NCI-H128 (cell line): ENCODE measurements around the gene NLN.
"Not testable (repeated sequence)": the region's sequence is repeated elsewhere in the genome, so short reads cannot be mapped to it uniquely, and the experiment has no call there.

Experiments
- DNase-seq: peaks from one replicate; lab custom pipeline; 2025; ENCODE audit not compliant: unreplicated experiment; lab: John Stamatoyannopoulos, UW

NLN gene

GRCh38 chr5:65721720-65722574 is at the start of gene NLN, which contains the start of gene SGTB:
NLN (plus strand) TSS chr5:65722205; CDS start chr5:65722374, 169 bp downstream.
SGTB (minus strand) TSS chr5:65722109; CDS start chr5:65720807, 1,302 bp downstream.
- DNase-seq: peak; percentile 50

GRCh38 chr5:65672796-65673195 is 49.2 kb upstream of the NLN start:
- no peak for DNase-seq

GRCh38 chr5:65674749-65675148 is 47.3 kb upstream of the NLN start:
- no peak for DNase-seq

DNA sequence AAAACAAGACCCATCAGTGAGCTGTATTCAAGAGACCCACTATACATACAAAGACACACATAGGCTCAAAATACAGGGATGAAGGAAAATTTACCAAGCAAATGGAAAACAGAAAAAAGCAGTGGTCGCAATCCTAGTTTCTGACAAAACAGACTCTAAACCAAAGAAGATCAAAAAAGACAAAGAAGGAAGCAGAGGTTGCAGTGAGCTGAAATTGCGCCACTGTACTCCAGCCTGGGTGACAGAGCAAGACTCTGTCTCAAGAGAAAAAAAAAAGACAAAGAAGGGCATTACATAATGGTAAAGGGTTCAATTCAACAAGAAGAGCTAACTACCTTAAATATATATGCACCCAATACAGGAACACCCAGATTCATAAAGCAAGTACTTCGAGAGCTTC is 45.9 kb upstream of the NLN start:
- not testable (repeated sequence) for DNase-seq

GRCh38 chr5:65682148-65682547 is 39.9 kb upstream of the NLN start:
- DNase-seq: no peak

DNA sequence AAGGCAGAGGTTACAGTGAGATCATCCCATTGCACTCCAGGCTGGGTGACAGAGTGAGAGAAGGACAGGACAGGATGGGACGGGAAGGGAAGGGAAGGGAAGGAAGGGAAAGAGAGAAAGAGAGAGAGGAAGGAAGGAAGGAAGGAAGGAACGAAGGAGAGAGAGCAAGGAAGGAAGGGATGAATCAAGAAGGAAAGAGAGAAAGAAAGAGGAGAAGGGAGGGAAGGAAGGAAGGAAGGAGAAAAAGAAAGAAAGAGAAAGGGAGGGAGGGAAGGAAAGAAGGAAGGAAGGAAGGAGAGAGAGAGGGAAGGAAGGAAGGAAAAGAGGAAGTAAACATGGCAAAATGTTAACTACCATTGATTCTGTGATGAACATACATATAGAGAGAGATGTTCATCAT is 28.9 kb upstream of the NLN start:
- no peak for DNase-seq

GRCh38 chr5:65695162-65695755 is 26.7 kb upstream of the NLN start:
- DNase-seq: no peak

DNA sequence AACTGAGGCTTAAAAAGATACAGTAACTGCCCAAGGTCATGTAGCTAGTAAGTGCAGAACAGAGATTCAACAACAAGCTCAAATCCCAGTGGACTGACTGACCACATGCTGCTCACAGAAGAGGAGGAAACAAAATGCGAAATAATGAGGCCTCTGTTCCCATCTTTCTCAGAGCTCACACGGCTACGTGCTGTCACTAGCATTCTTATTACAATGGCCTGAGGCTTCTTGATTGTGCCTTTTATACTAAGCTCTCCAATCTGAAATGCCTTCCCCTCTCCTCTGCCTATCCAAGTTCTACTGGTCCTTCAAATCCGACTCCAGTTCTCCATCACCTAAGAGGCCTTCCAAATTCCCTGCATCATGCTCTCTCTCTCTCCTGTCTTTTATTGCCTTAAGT is 26.1 kb upstream of the NLN start:
- no peak for DNase-seq

- DNase-seq: no peak
Measured at GRCh38 chr5:65696892-65697291, 25.1 kb upstream of the NLN start.

DNA sequence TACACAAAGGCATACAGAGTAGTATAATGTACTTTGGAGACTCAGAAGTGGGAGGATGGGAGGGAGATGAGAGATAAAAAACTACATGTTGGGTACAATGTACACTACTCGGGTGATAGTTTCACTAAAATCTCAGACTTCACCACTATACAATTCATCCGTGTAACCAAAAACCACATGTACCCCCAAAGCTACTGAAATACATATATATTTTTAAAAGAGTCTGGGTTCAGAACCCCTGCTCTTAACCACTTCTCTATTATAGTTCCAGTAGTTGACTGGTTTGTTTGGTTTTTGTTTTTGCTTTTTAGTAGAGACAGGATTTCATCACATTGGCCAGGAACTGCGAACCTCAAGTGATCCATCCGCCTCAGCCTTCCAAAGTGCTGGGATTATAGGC is 22.7 kb upstream of the NLN start:
- DNase-seq: no peak

- DNase-seq: no peak
Measured at GRCh38 chr5:65702036-65702435, 20.0 kb upstream of the NLN start.

- DNase-seq: no peak
Measured at GRCh38 chr5:65704621-65705239, 17.3 kb upstream of the NLN start.

GRCh38 chr5:65707663-65708062 is 14.3 kb upstream of the NLN start:
- DNase-seq: no peak

DNA sequence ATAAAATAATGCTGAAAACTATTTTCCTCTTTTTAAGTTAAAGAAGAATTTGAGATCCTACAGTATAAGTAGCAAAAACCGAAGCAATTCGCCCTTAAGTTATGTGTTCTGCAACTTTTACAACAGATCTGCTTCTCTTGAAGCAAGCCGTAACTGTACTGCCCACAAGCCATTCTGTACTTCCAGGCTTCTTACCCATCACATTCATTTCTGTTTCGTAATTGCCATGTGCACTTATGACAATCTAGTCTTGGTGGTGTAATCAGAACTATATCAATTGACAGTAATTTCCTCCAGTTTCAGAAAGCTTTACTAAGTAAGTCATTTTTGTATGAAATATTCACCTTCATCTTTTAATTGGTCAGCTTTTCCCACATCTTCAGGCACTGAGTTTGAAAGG is 13.9 kb upstream of the NLN start:
- DNase-seq: no peak

- DNase-seq: no peak
Measured at GRCh38 chr5:65718576-65719310, 3.3 kb upstream of the NLN start.

DNA sequence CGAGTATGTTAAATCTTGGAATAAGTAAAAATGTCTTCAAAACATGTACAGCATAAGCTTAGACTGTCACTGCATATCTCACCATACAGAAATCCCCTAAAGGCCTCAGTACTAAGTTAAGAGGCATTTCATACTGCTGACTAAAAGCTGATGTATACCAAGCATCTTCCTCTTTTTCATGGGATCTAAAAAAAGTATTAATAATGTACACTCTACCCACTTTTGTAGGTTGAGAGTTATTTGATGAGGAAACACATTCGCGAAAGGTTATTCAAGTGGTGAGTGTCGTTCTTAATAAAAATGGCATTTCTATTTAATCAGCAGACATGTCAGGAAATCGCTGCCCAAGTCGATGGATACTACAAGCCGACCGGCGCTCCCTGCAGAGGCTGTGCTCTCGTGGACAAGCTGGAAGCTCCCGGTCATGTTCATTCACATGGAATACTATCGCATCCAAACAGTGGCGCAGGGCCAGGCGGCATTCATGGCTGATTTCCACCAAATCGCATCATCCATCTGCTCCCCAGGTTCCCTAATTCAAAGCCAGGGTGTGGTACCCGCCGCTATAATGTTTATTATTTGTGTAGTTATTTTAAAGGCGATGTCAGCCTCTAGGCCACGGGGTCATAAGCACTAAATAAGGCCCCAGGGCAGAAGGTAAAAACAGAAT is 820 bp upstream of the NLN start:
- DNase-seq: no peak

DNA sequence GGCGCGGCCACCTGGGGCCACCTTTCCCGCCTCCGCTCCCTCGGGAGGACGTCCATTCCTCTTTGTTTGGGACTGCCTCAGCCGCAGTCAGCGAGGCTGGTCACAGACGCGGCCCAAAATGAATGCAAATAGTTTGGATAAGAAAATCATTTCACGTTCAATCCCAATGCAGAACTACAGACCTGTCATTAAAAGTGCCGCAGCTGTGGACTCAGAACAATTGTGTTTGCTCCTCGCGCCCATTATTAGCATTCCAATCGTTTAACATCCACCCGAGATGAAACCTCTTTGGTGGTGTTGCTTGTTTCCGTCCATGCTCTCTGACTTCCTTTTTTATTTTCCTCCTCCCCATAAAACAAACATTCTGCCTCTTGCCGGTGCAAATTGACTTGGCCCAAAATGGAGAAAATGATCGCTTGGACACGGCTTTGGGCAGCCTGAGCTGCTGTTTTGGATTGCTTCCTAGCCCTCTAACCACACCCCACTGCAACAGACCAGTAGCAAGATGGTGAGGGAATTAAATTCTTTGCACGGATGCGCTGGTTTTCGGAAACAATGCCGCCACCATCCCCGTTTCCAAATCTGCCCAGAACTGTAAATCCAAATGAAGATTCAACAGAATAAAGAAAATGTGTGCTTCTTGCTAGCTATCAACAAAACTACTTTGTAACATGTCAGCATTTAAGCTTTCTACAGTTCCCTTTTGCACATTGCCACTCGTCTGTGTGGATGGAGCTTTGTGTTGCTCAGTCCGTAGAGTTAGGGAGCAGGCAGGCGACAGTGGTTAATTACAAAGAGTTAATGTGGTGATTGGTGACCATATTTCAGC is 784 bp downstream of the NLN start:
- no peak for DNase-seq

DNA sequence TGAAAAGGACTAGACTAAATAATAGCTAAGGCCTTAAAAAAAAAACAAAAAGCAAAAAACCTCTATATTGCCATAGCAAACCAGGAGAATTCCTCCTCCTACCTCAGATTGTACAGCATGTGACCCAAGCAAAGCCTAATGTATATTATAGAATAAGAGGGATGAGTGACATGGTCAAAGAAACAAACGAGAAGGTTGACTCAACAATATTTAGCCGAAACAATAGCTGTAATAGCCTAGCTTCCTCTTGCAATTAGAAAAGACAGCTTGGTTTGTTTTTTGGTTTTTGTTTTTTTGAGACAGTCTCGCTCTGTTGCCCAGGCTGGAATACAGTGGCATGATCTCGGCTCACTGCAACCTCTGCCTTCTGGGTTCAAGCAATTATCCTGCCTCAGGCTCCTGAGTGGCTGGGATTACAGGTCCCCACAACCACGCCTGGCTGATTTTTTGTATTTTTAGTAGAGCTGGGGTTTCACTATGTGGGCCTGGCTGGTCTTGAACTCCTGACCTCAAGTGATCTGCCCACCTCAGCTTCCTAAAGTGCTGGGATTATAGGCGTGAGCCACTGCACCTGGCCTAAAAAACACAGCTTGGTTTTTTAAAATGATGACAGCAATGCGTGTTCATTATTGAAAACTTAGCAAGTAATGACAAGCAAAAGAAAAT is 5.6 kb downstream of the NLN start:
- DNase-seq: no peak

DNA sequence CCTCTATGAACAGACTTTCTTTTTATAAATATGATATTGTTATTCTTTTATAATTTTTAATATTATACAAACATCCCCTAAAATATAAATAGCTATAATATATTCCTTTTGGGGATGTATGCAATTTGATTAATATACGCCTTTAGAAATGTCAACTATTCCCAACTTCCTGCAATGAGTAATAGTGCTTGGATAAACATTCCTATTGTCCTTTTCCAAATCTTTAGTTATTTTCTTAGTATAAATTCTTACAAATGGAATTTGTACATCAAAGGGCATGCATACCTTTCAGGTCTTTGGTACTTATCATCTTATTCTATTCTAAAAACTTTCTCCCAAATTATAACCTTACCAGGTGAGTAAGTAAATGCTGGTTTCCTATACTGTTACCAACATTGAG is 6.2 kb downstream of the NLN start:
- no peak for DNase-seq
